Ovary (tissue), 9 donors: ENCODE results near the gene DSCAM. TPM values are rescaled to one million over a fixed set of nuclear protein-coding genes. Genes with fewer than 3 reads are reported as not detected.

ENCODE experiments used
- DNase-seq, 5 donors: peaks; one replicate each; pipeline ENCODE4 v3.0.0-alpha.2; 2019 to 2020
- H3K27ac ChIP-seq, 2 donors: fragments of 200-600 bp; one replicate each; pipeline versions ENCODE4 v1.5.1 to v1.8.0; 2019 to 2022
- H3K27me3 ChIP-seq: fragments of 200-600 bp; one replicate; pipeline ENCODE4 v1.8.0; 2022
- H3K36me3 ChIP-seq: fragments of 200-600 bp; sonication (generic); one replicate; pipeline ENCODE4 v1.5.1; 2019
- H3K4me1 ChIP-seq: one replicate; pipeline ENCODE4 v1.8.1; 2013; ENCODE audit warnings: mild to moderate bottlenecking, moderate library complexity; ENCODE audit not compliant: insufficient read depth
- H3K4me3 ChIP-seq: fragments of 200-600 bp; sonication (generic); one replicate; pipeline ENCODE4 v1.5.1; 2017
- H3K9me3 ChIP-seq, 2 donors: fragments of 200-600 bp in 1 of 2; sonication (generic) in 1 of 2; one replicate each; pipeline versions ENCODE4 v1.5.1 to v1.8.1; 2013 to 2019; ENCODE audit warnings: mild to moderate bottlenecking in 1 of 2, moderate library complexity in 1 of 2
- CTCF ChIP-seq, 3 donors: fragments of 450-650 bp in 2 of 3; fragments of 200-600 bp in 1 of 3; IDR thresholded peaks; one replicate each; pipeline versions ENCODE4 v1.5.1 to v1.8.0; 2016 to 2022; ENCODE audit warnings: antibody characterized with exemption in 3 of 3, mild to moderate bottlenecking in 1 of 3
- EP300 ChIP-seq: sonication (generic); formaldehyde crosslinking; IDR thresholded peaks from one replicate; pipeline ENCODE4 v1.6.1; 2017; ENCODE audit warnings: antibody characterized with exemption
- POLR2A ChIP-seq: fragments of 450-650 bp; IDR thresholded peaks from one replicate; pipeline ENCODE4 v1.6.1; 2017; ENCODE audit warnings: antibody characterized with exemption, mild to moderate bottlenecking, moderate library complexity
- WGBS, 3 donors: extraction: QIAGEN DNeasy Blood & Tissue Kit in 1 of 3; methylation state at CpG; one replicate each; pipeline versions ENCODE4 v1.1.5 to v1.1.7; 2013 to 2017; 5-methylcytosine and 5-hydroxymethylcytosine counted together
- intact Hi-C, 4 donors: fragments of 100-400 bp; cut with DNase I; formaldehyde crosslinking; loops; one replicate each; pipeline versions ENCODE4 v1.11.0 to v1.15.1; 2022 to 2023
- polyA plus RNA-seq, 2 donors: library from polyadenylated mRNA; stranded (reverse); fragments of 200-250 nt in 1 of 2; fragments of 350-450 nt in 1 of 2; fragmentation: Illumina TruSeq in 1 of 2; extraction: RNeasy Lipid Tissue Mini Kit (QIAGEN cat#74804) in 1 of 2; gene quantifications; one replicate each; pipeline ENCODE4 v1.2.3, GENCODE V29; 2013 to 2014
- total RNA-seq, 7 donors: library from RNA; depleted of rRNA in 2 of 7; stranded (reverse); fragments of >200 nt in 2 of 7; fragmentation: NEBNext Ultra II Directional in 3 of 7; extraction: Animal tissue kit (Norgen Biotek cat#: 25700) in 3 of 7; gene quantifications; one replicate each; pipeline versions ENCODE4 v1.1.0 to v1.2.4, GENCODE V29; 2016 to 2023
- donor health status: DM: no; HTN: no; CAD: no; lungs with moderate emphysema.
- donor health status: DM: no; HTN: no; CAD: no.
- donor health status: Bipolar disorder and iron deficiency.
- donor health status: DM: yes; HTN: yes; CAD: no.
- donor health status: DM: no; HTN: no; CAD: no.
- donor health status: DM: yes; HTN: yes; CAD: no.

The DSCAM gene
- total and polyA plus RNA-seq, 9 donors, result under 0.01 to 0.12 (median 0.04) TPM; not detected in 5

- H3K9me3 ChIP-seq, result no peaks in the 10 kb centered on the region
- H3K27ac ChIP-seq, result no peak overlapping the region
- H3K4me1 ChIP-seq, result no peaks in the 10 kb centered on the region
- 86 to 95% (median 93%) methylated on average over 2 of the region's 2 CpGs for WGBS, 3 donors
- no peak for DNase-seq
- intact Hi-C loops, result no loop called here
- H3K4me3 ChIP-seq, result no peak overlapping the region
- TF ChIP-seq EP300 (no peak), CTCF (IDR thresholded peaks at IDR 0.05) (no peak), POLR2A (no peak)
- no peaks in the 10 kb centered on the region for H3K36me3 ChIP-seq
- H3K27me3 ChIP-seq, result no peaks in the 10 kb centered on the region
Observed at GRCh38 chr21:40052276-40052675, 794.7 kb downstream of the DSCAM start.

GRCh38 chr21:40051801-40052200, 795.2 kb downstream of the DSCAM start:
- Histone ChIP-seq H3K4me3 (no peak overlapping the region), H3K4me1 (no peaks in the 10 kb centered on the region), H3K36me3 (no peaks in the 10 kb centered on the region), H3K27me3 (no peaks in the 10 kb centered on the region), H3K27ac (no peak overlapping the region), H3K9me3 (no peaks in the 10 kb centered on the region)
- TF ChIP-seq CTCF (IDR thresholded peaks at IDR 0.05) (no peak), EP300 (no peak), POLR2A (no peak)
- intact Hi-C loops, result no loop called here
- DNase-seq, result no peak
- 82 to 88% (median 88%) methylated on average over 11 of the region's 11 CpGs for WGBS, 3 donors

- TF ChIP-seq CTCF (IDR thresholded peaks at IDR 0.05) (no peak), EP300 (no peak), POLR2A (no peak)
- Histone ChIP-seq H3K4me1 (no peaks in the 10 kb centered on the region), H3K4me3 (no peak overlapping the region), H3K36me3 (no peaks in the 10 kb centered on the region), H3K27me3 (no peaks in the 10 kb centered on the region), H3K27ac (no peak overlapping the region), H3K9me3 (no peaks in the 10 kb centered on the region)
- intact Hi-C loops, result no loop called here
- no peak for DNase-seq
- 32 to 43% (median 36%) methylated on average over 7 of the region's 7 CpGs for WGBS, 3 donors
Observed at GRCh38 chr21:40049931-40050290, 797.0 kb downstream of the DSCAM start.

GRCh38 chr21:40049031-40049930, 797.7 kb downstream of the DSCAM start:
- H3K4me3 ChIP-seq, result no peak overlapping the region
- no peaks in the 10 kb centered on the region for H3K27me3 ChIP-seq
- H3K4me1 ChIP-seq, result no peaks in the 10 kb centered on the region
- intact Hi-C loops, result no loop called here
- TF ChIP-seq POLR2A, result no peak
- TF ChIP-seq CTCF (IDR thresholded peaks at IDR 0.05), result no peak
- TF ChIP-seq EP300, result no peak
- no peaks in the 10 kb centered on the region for H3K36me3 ChIP-seq
- no peak overlapping the region for H3K27ac ChIP-seq
- H3K9me3 ChIP-seq, result no peaks in the 10 kb centered on the region
- 27 to 33% (median 28%) methylated on average over 10 of the region's 10 CpGs for WGBS, 3 donors
- no peak for DNase-seq
